Mesenchymal stem cell (in vitro differentiated cells and primary cell): ENCODE data around the gene APH1A.
"Not testable (repeated sequence)": the region's sequence is repeated elsewhere in the genome, so short reads cannot be mapped to it uniquely, and the experiment has no call there.

Experiments
- DNase-seq: peaks from one replicate; pipeline ENCODE4 v3.0.0-alpha.2; 2013
- H2AFZ ChIP-seq: one replicate; pipeline ENCODE4 v1.6.1; 2013; ENCODE audit warnings: low read depth, mild to moderate bottlenecking, control low read depth, inconsistent platforms, low read length, moderate library complexity
- H2AK5ac ChIP-seq: 2 replicates; pipeline ENCODE4 v1.6.1; 2013; ENCODE audit warnings: low read length, moderate library complexity, mild to moderate bottlenecking, inconsistent platforms; ENCODE audit not compliant: severe bottlenecking
- H2BK120ac ChIP-seq: one replicate; pipeline ENCODE4 v1.6.1; 2013; ENCODE audit warnings: low read depth, mild to moderate bottlenecking, inconsistent platforms, low read length, moderate library complexity
- H2BK12ac ChIP-seq, 2 experiments: one replicate each; pipeline ENCODE4 v1.6.1; 2013; ENCODE audit warnings: inconsistent platforms in 2 of 2, low read length in 2 of 2, mild to moderate bottlenecking in 2 of 2, moderate library complexity in 2 of 2, control low read depth in 1 of 2
- H2BK15ac ChIP-seq: one replicate; pipeline ENCODE4 v1.6.1; 2013; ENCODE audit warnings: mild to moderate bottlenecking, low read depth, inconsistent platforms; ENCODE audit not compliant: poor library complexity, severe bottlenecking
- H2BK5ac ChIP-seq: 2 replicates; pipeline ENCODE4 v1.6.1; 2013; ENCODE audit warnings: low read depth, mild to moderate bottlenecking, low read length, control low read depth, inconsistent platforms; ENCODE audit not compliant: poor library complexity, severe bottlenecking
- H3K14ac ChIP-seq, 2 experiments: one replicate each; pipeline ENCODE4 v1.6.1; 2013; ENCODE audit warnings: inconsistent platforms in 2 of 2, low read length in 2 of 2, control low read depth in 1 of 2, mild to moderate bottlenecking in 1 of 2, moderate library complexity in 1 of 2
- H3K18ac ChIP-seq, 2 experiments: one replicate each; pipeline ENCODE4 v1.6.1; 2013; ENCODE audit warnings: inconsistent platforms in 2 of 2, low read length in 2 of 2, control low read depth in 1 of 2, low read depth in 1 of 2, mild to moderate bottlenecking in 1 of 2
- H3K23ac ChIP-seq, 2 experiments: one replicate each; pipeline ENCODE4 v1.6.1; 2013; ENCODE audit warnings: inconsistent platforms in 2 of 2, low read length in 2 of 2, mild to moderate bottlenecking in 2 of 2, moderate library complexity in 2 of 2, control low read depth in 1 of 2
- H3K27ac ChIP-seq: 2 replicates; pipeline ENCODE4 v1.5.1; 2013; ENCODE audit warnings: mild to moderate bottlenecking, moderate library complexity, low read length, control low read depth, inconsistent platforms; ENCODE audit not compliant: poor library complexity, severe bottlenecking
- H3K27me3 ChIP-seq, 2 experiments: 2 replicates each; pipeline versions ENCODE4 v1.6.1 to v1.7.0; 2013; ENCODE audit warnings: low read length in 2 of 2, mild to moderate bottlenecking in 2 of 2, moderate library complexity in 2 of 2, control low read depth in 1 of 2, inconsistent platforms in 1 of 2; ENCODE audit not compliant: control insufficient read depth in 1 of 2, insufficient read depth in 1 of 2
- H3K36me3 ChIP-seq, 2 experiments: 2 replicates each; pipeline versions ENCODE4 v1.6.1 to v1.7.0; 2013; ENCODE audit warnings: low read length in 2 of 2, control low read depth in 1 of 2, inconsistent platforms in 1 of 2, low read depth in 1 of 2, mild to moderate bottlenecking in 1 of 2; ENCODE audit not compliant: insufficient read depth in 2 of 2, control insufficient read depth in 1 of 2
- H3K4ac ChIP-seq, 2 experiments: one replicate each; pipeline ENCODE4 v1.6.1; 2013; ENCODE audit warnings: inconsistent platforms in 2 of 2, low read length in 2 of 2, mild to moderate bottlenecking in 2 of 2, moderate library complexity in 2 of 2, control low read depth in 1 of 2, low read depth in 1 of 2
- H3K4me1 ChIP-seq: 2 replicates; pipeline ENCODE4 v1.6.1; 2013; ENCODE audit warnings: low read depth, low read length, control low read depth; ENCODE audit not compliant: control insufficient read depth, insufficient read depth
- H3K4me2 ChIP-seq: 2 replicates; pipeline ENCODE4 v1.6.1; 2013; ENCODE audit warnings: low read length, mild to moderate bottlenecking, inconsistent platforms; ENCODE audit not compliant: poor library complexity, severe bottlenecking
- H3K4me3 ChIP-seq, 2 experiments: 2 replicates each; pipeline versions ENCODE4 v1.5.1 to v1.7.0; 2013; ENCODE audit warnings: low read length in 2 of 2, mild to moderate bottlenecking in 2 of 2, control low read depth in 1 of 2, low read depth in 1 of 2; ENCODE audit not compliant: insufficient read depth in 1 of 2
- H3K79me1 ChIP-seq: replicated peaks from 2 replicates; pipeline ENCODE4 v1.6.1; 2013; ENCODE audit warnings: mild to moderate bottlenecking, control low read depth, low read length, inconsistent platforms; ENCODE audit not compliant: poor library complexity, severe bottlenecking
- H3K9ac ChIP-seq: 2 replicates; pipeline ENCODE4 v1.7.0; 2013; ENCODE audit warnings: mild to moderate bottlenecking, low read length, moderate library complexity
- H3K9me3 ChIP-seq: 2 replicates; pipeline ENCODE4 v1.7.0; 2013; ENCODE audit warnings: mild to moderate bottlenecking, low read length; ENCODE audit not compliant: control insufficient read depth
- H4K8ac ChIP-seq: one replicate; pipeline ENCODE4 v1.6.1; 2013; ENCODE audit warnings: inconsistent platforms, mild to moderate bottlenecking, low read length, moderate library complexity
- H4K91ac ChIP-seq: one replicate; pipeline ENCODE4 v1.6.1; 2013; ENCODE audit warnings: mild to moderate bottlenecking, low read length, inconsistent platforms
- WGBS: methylation state at CpG from one replicate; pipeline ENCODE4 v1.1.7; 2013; ENCODE audit warnings: mixed read lengths; 5-methylcytosine and 5-hydroxymethylcytosine counted together

The APH1A gene

GRCh38 chr1:150308585-150308984, 39.8 kb upstream of the APH1A start:
- H3K4ac ChIP-seq, H2BK120ac ChIP-seq, H3K27me3 ChIP-seq, H3K4me1 ChIP-seq, H3K23ac ChIP-seq, H4K8ac ChIP-seq, H4K91ac ChIP-seq, H3K14ac ChIP-seq, H3K18ac ChIP-seq, H2BK5ac ChIP-seq, H2AFZ ChIP-seq, H3K27ac ChIP-seq, H3K9me3 ChIP-seq, H3K79me1 ChIP-seq, H3K4me3 ChIP-seq, H2AK5ac ChIP-seq, DNase-seq, H3K9ac ChIP-seq, H3K4me2 ChIP-seq, H2BK12ac ChIP-seq, H2BK15ac ChIP-seq: not testable (repeated sequence)
- 99% methylated on average over 7 of the region's 9 CpGs for WGBS
- peaks cover 28 to 36% of the 10 kb centered on the region in 2 experiments for H3K36me3 ChIP-seq

GRCh38 chr1:150302902-150303301, 34.1 kb upstream of the APH1A start:
- H3K79me1 ChIP-seq: peaks cover 18% of the 10 kb centered on the region
- H3K27ac ChIP-seq: no peak overlapping the region
- H3K4ac ChIP-seq: no peak overlapping the region
- H3K23ac ChIP-seq: no peak overlapping the region
- H3K4me1 ChIP-seq: no peaks in the 10 kb centered on the region
- DNase-seq: no peak
- no peak overlapping the region for H3K4me3 ChIP-seq
- H2BK12ac ChIP-seq: no peak overlapping the region
- no peak overlapping the region for H2BK5ac ChIP-seq
- H3K27me3 ChIP-seq: no peaks in the 10 kb centered on the region
- H2AFZ ChIP-seq: no peak overlapping the region
- H3K4me2 ChIP-seq: no peak overlapping the region
- no peaks in the 10 kb centered on the region for H3K9me3 ChIP-seq
- H3K36me3 ChIP-seq: peaks cover 38 to 71% of the 10 kb centered on the region in 2 experiments
- no peak overlapping the region for H2AK5ac ChIP-seq
- no peak overlapping the region for H4K8ac ChIP-seq
- H3K18ac ChIP-seq: no peak overlapping the region
- H3K14ac ChIP-seq: no peak overlapping the region
- H2BK120ac ChIP-seq: no peak overlapping the region
- no peak overlapping the region for H2BK15ac ChIP-seq
- WGBS: 57% methylated on average over 2 of the region's 2 CpGs
- H4K91ac ChIP-seq: no peak overlapping the region
- H3K9ac ChIP-seq: no peak overlapping the region

GRCh38 chr1:150302338-150302737, 33.5 kb upstream of the APH1A start:
- H3K36me3 ChIP-seq: peaks cover 34 to 71% of the 10 kb centered on the region in 2 experiments
- H3K4ac ChIP-seq: no peak overlapping the region
- H3K9me3 ChIP-seq: no peaks in the 10 kb centered on the region
- WGBS: 86% methylated on average over 6 of the region's 6 CpGs
- no peak overlapping the region for H2AK5ac ChIP-seq
- no peak overlapping the region for H3K4me3 ChIP-seq
- H2AFZ ChIP-seq: no peak overlapping the region
- DNase-seq: peak; percentile 13
- H2BK15ac ChIP-seq: no peak overlapping the region
- no peak overlapping the region for H3K27ac ChIP-seq
- H2BK120ac ChIP-seq: no peak overlapping the region
- peaks cover 18% of the 10 kb centered on the region for H3K79me1 ChIP-seq
- no peak overlapping the region for H2BK12ac ChIP-seq
- H4K8ac ChIP-seq: no peak overlapping the region
- H3K18ac ChIP-seq: no peak overlapping the region
- H3K9ac ChIP-seq: no peak overlapping the region
- H3K14ac ChIP-seq: no peak overlapping the region
- no peak overlapping the region for H3K4me2 ChIP-seq
- no peaks in the 10 kb centered on the region for H3K27me3 ChIP-seq
- no peak overlapping the region for H4K91ac ChIP-seq
- H3K4me1 ChIP-seq: no peaks in the 10 kb centered on the region
- no peak overlapping the region for H2BK5ac ChIP-seq
- no peak overlapping the region for H3K23ac ChIP-seq

GRCh38 chr1:150299716-150300115, 30.9 kb upstream of the APH1A start:
- H2BK120ac ChIP-seq: no peak overlapping the region
- no peak overlapping the region for H4K8ac ChIP-seq
- no peak overlapping the region for H2AFZ ChIP-seq

More at GRCh38 chr1:150299716-150300115, 30.9 kb upstream of the APH1A start:
- DNase-seq: no peak
- Histone ChIP-seq H3K9me3 (no peaks in the 10 kb centered on the region), H3K4ac (no peak overlapping the region), H3K4me2 (no peak overlapping the region), H2AK5ac (no peak overlapping the region), H2BK12ac (no peak overlapping the region), H2BK15ac (no peak overlapping the region), H3K27me3 (no peaks in the 10 kb centered on the region), H3K4me1 (peaks cover 2% of the 10 kb centered on the region), H2BK5ac (no peak overlapping the region), H3K9ac (no peak overlapping the region), H3K18ac (no peak overlapping the region), H4K91ac (no peak overlapping the region), H3K27ac (no peak overlapping the region), H3K23ac (no peak overlapping the region), H3K4me3 (no peak overlapping the region), H3K79me1 (peaks cover 20% of the 10 kb centered on the region), H3K14ac (no peak overlapping the region), H3K36me3 (peaks cover 29 to 74% of the 10 kb centered on the region in 2 experiments)
- 95% methylated on average over 3 of the region's 3 CpGs for WGBS
